Mucosa of rectum (tissue), 2 donors: ENCODE measurements around the gene GALNT3.

ENCODE experiments used
- H3K27ac ChIP-seq, 2 donors: one replicate each; pipeline ENCODE4 v1.7.0; 2013; ENCODE audit warnings: inconsistent platforms in 2 of 2, low read depth in 2 of 2, low read length in 2 of 2
- H3K27me3 ChIP-seq, 2 donors: one replicate each; pipeline ENCODE4 v1.7.0; 2013; ENCODE audit warnings: low read length in 2 of 2; ENCODE audit not compliant: control insufficient read depth in 2 of 2, insufficient read depth in 2 of 2
- H3K36me3 ChIP-seq, 2 donors: one replicate each; pipeline ENCODE4 v1.7.0; 2013; ENCODE audit warnings: low read length in 2 of 2; ENCODE audit not compliant: control insufficient read depth in 2 of 2, insufficient read depth in 2 of 2
- H3K4me1 ChIP-seq, 2 donors: one replicate each; pipeline ENCODE4 v1.7.0; 2013; ENCODE audit warnings: low read length in 2 of 2, mild to moderate bottlenecking in 1 of 2; ENCODE audit not compliant: control insufficient read depth in 2 of 2, insufficient read depth in 2 of 2
- H3K4me3 ChIP-seq, 2 donors: one replicate each; pipeline ENCODE4 v1.7.0; 2013; ENCODE audit warnings: low read length in 2 of 2
- H3K9ac ChIP-seq, 2 donors: one replicate each; pipeline ENCODE4 v1.7.0; 2013; ENCODE audit warnings: low read length in 2 of 2, low read depth in 1 of 2, mild to moderate bottlenecking in 1 of 2
- H3K9me3 ChIP-seq, 2 donors: one replicate each; pipeline ENCODE4 v1.7.0; 2013; ENCODE audit warnings: low read length in 2 of 2; ENCODE audit not compliant: control insufficient read depth in 2 of 2
- donor health status: healthy.
- donor health status: Normal muscosa, but diverticular disease.

The GALNT3 gene

DNA sequence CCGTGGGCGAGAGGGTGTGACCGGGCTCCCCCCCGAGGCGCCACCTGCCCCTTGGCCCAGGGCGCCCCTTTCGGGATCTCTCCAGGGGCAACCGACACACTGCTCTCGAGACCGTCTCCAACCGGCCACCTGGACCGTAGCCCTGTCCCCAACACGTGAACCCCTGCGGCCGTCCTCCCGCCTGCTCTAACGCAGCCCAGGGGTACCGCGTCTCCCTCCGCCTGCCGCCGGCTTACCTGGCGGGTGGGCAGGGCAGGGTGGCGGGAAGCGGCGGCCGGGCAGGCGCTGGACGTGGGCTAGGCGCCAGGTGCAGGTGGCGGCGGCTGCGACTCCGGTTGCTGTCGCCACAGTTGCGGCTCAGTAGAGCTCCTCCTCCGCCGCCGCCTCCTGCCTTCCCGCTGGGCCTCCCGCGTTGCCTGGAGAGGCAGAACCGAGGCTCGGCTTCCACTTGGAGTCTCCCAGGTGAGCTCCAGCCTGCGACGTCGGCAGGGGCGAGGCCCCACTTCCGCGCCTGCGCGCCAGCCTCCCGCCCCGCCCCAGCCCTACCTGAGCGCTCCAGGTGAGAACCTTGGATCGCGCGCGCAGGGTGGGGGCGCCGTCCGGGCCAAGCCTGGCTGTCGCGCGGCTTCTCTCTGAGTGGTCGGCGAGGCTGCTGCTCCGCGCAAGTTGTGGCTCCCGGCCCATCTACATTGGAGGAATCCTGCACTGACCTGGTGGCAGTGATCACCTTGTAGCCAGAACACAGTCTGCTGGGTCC, at the start of gene GALNT3:
Gene GALNT3 (minus strand): TSS at position 469 of the 757 bp plus-strand sequence. CDS start 23,547 bp downstream, outside the sequence.
- Histone ChIP-seq H3K4me1 (peaks cover 13 to 17% of the 10 kb centered on the region in 2 donors), H3K27me3 (peaks cover 0 to 3% of the 10 kb centered on the region in 2 donors), H3K9ac (peak within 1 kb of the TSS; percentile 79 to 98), H3K9me3 (no peaks in the 10 kb centered on the region), H3K4me3 (peak within 1 kb of the TSS; percentile 71 to 95), H3K36me3 (no peaks in the 10 kb centered on the region), H3K27ac (peak within 1 kb of the TSS; percentile 93 to 99)

GRCh38 chr2:165843351-165843750, 49.3 kb upstream of the GALNT3 start:
- H3K27ac ChIP-seq: no peak overlapping the region
- H3K9me3 ChIP-seq: no peaks in the 10 kb centered on the region
- H3K9ac ChIP-seq: no peak overlapping the region
- H3K36me3 ChIP-seq: no peaks in the 10 kb centered on the region
- H3K4me3 ChIP-seq: no peak overlapping the region
- H3K27me3 ChIP-seq: no peaks in the 10 kb centered on the region
- no peaks in the 10 kb centered on the region for H3K4me1 ChIP-seq

DNA sequence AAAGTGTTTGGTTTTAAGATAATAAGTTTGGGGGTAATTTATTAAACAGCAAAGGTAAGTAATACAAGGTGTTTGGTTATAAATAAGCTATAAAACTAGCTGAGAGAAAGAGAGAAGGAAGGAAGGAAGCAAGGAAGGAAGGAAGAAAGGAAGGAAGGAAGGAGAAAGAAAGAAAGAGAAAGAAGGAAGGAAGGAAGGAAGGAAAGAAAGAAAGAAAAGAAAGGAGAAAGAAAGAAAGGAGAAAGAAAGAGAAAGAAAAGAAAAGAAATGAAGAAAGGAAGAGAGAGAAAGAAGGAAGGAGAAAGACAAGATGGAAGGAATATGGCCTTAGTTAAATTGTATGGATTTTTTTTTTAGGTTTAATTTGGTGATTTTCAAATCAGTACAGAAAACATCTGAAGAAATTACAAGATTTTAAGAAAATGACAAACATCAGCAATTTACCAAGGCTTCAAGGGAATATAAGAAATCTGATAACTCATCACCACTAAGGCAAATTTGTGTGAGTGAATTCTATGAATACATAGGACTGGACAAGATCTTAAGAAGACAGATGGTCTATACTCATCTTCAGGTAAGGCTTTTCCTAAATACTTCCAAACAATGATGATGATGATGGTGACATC, 46.4 kb upstream of the GALNT3 start:
- no peaks in the 10 kb centered on the region for H3K36me3 ChIP-seq
- no peaks in the 10 kb centered on the region for H3K9me3 ChIP-seq
- no peaks in the 10 kb centered on the region for H3K4me1 ChIP-seq
- H3K4me3 ChIP-seq: no peak overlapping the region
- H3K9ac ChIP-seq: no peak overlapping the region
- no peak overlapping the region for H3K27ac ChIP-seq
- no peaks in the 10 kb centered on the region for H3K27me3 ChIP-seq

DNA sequence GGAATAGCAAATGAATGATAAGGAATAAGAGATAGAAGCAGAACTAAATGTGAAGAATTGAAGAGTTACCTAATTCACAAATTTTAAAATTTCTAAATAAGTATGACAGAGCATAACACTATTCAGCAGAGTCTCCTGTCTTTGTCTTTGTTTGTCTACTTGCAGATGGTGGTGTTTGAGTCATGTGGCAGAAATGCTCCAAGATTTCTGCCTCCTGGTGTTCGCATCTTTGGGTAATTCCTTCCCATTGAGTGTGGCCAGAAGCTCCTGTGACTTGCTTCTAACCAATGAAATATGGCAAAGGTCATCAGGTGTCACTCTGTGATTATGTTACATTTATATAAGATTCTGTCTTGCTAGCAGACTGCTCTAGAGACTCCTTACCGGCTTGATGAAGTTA, 45.6 kb upstream of the GALNT3 start:
- Histone ChIP-seq H3K27me3 (no peaks in the 10 kb centered on the region), H3K4me1 (no peaks in the 10 kb centered on the region), H3K9ac (no peak overlapping the region), H3K36me3 (no peaks in the 10 kb centered on the region), H3K4me3 (no peak overlapping the region), H3K9me3 (no peaks in the 10 kb centered on the region), H3K27ac (no peak overlapping the region)

- Histone ChIP-seq H3K4me1 (no peaks in the 10 kb centered on the region), H3K27ac (no peak overlapping the region), H3K4me3 (no peak overlapping the region), H3K27me3 (no peaks in the 10 kb centered on the region), H3K9ac (no peak overlapping the region), H3K36me3 (no peaks in the 10 kb centered on the region), H3K9me3 (no peaks in the 10 kb centered on the region)
These were observed 43.1 kb upstream of the GALNT3 start for GRCh38 chr2:165837122-165837521.

GRCh38 chr2:165835363-165835762, 41.3 kb upstream of the GALNT3 start:
- no peaks in the 10 kb centered on the region for H3K36me3 ChIP-seq

GRCh38 chr2:165833156-165833555, 39.1 kb upstream of the GALNT3 start:
- Histone ChIP-seq H3K4me3 (no peak overlapping the region), H3K27me3 (no peaks in the 10 kb centered on the region), H3K9ac (no peak overlapping the region), H3K4me1 (no peaks in the 10 kb centered on the region), H3K27ac (no peak overlapping the region), H3K9me3 (no peaks in the 10 kb centered on the region), H3K36me3 (no peaks in the 10 kb centered on the region)

More at GRCh38 chr2:165835363-165835762, 41.3 kb upstream of the GALNT3 start:
- no peak overlapping the region for H3K9ac ChIP-seq
- no peak overlapping the region for H3K4me3 ChIP-seq
- H3K4me1 ChIP-seq: no peaks in the 10 kb centered on the region
- H3K27me3 ChIP-seq: no peaks in the 10 kb centered on the region
- H3K9me3 ChIP-seq: no peaks in the 10 kb centered on the region
- no peak overlapping the region for H3K27ac ChIP-seq

- Histone ChIP-seq H3K27ac (no peak overlapping the region), H3K9me3 (no peaks in the 10 kb centered on the region), H3K27me3 (no peaks in the 10 kb centered on the region), H3K9ac (no peak overlapping the region), H3K4me3 (no peak overlapping the region), H3K4me1 (no peaks in the 10 kb centered on the region), H3K36me3 (no peaks in the 10 kb centered on the region)
These were observed 33.9 kb upstream of the GALNT3 start for GRCh38 chr2:165827921-165828276.

- no peaks in the 10 kb centered on the region for H3K27me3 ChIP-seq
- H3K36me3 ChIP-seq: no peaks in the 10 kb centered on the region
- no peaks in the 10 kb centered on the region for H3K4me1 ChIP-seq
- H3K9ac ChIP-seq: no peak overlapping the region
- no peak overlapping the region for H3K27ac ChIP-seq
- no peaks in the 10 kb centered on the region for H3K9me3 ChIP-seq
- H3K4me3 ChIP-seq: no peak overlapping the region
These were observed 33.2 kb upstream of the GALNT3 start for GRCh38 chr2:165827016-165827920.

- H3K4me1 ChIP-seq: no peaks in the 10 kb centered on the region
- no peaks in the 10 kb centered on the region for H3K9me3 ChIP-seq
- no peaks in the 10 kb centered on the region for H3K36me3 ChIP-seq
- no peak overlapping the region for H3K27ac ChIP-seq
- H3K27me3 ChIP-seq: no peaks in the 10 kb centered on the region
- H3K4me3 ChIP-seq: no peak overlapping the region
- no peak overlapping the region for H3K9ac ChIP-seq
These were observed 31.0 kb upstream of the GALNT3 start for GRCh38 chr2:165825041-165825440.
